ENCODE data around the gene BDKRB2. TPM values are rescaled to one million over a fixed set of nuclear protein-coding genes. Genes with fewer than 3 reads are reported as not detected.

BDKRB2 gene
- total and polyA plus RNA-seq, 2 of the 8 experiments (the other 6 are each of a cell fraction or from before 2014, with no cell fraction given): 0.13 to 0.21 TPM

GRCh38 chr14:96240641-96241040, 36.0 kb downstream of the BDKRB2 start (continued):
- TF ChIP-seq RAD21 (IDR thresholded peaks at IDR 0.05 in 1 of 2, conservative IDR thresholded peaks at IDR 0.05 in 1 of 2; ENCODE audit: low read depth in 2 of 2, low read length in 2 of 2) (no peak), CREB1 (IDR thresholded peaks at IDR 0.05) (no peak)

Measured in H1 (cell line).